GM23338 (cell line): Measurements from ENCODE around the gene AK4. TPM values are rescaled to one million over a fixed set of nuclear protein-coding genes. Genes with fewer than 3 reads are reported as not detected.

Experiments
- ATAC-seq: fragments of 200-7000 bp; cut with Tn5 transposase; 3 replicates; pipeline ENCODE4 v1.9.1; 2020
- DNase-seq: peaks from one replicate; pipeline ENCODE4 v3.0.0-alpha.2; 2015; ENCODE audit warnings: low spot score
- H2AFZ ChIP-seq: fragments of 200-600 bp; sonication (generic); 2 replicates; pipeline ENCODE4 v1.8.0; 2016; ENCODE audit warnings: antibody characterized with exemption, mild to moderate bottlenecking, moderate library complexity
- H3F3A ChIP-seq: fragments of 200-600 bp; sonication (generic); replicated peaks from 2 replicates; pipeline ENCODE4 v1.8.0; 2017; ENCODE audit warnings: antibody characterized with exemption, mixed run types, low read depth
- H3K27ac ChIP-seq: fragments of 200-600 bp; sonication (generic); 2 replicates; pipeline ENCODE4 v1.6.1; 2016; ENCODE audit warnings: low read depth
- H3K27me3 ChIP-seq: fragments of 200-600 bp; sonication (generic); 2 replicates; pipeline ENCODE4 v1.8.0; 2016; ENCODE audit warnings: mild to moderate bottlenecking, mixed run types, moderate library complexity; ENCODE audit not compliant: insufficient read depth
- H3K36me3 ChIP-seq: fragments of 200-600 bp; sonication (generic); 2 replicates; pipeline ENCODE4 v1.8.0; 2016; ENCODE audit warnings: mild to moderate bottlenecking; ENCODE audit not compliant: insufficient read depth
- H3K4me1 ChIP-seq: fragments of 200-600 bp; sonication (generic); 2 replicates; pipeline ENCODE4 v1.8.0; 2016; ENCODE audit warnings: mild to moderate bottlenecking, moderate library complexity; ENCODE audit not compliant: insufficient read depth
- H3K4me2 ChIP-seq: fragments of 200-600 bp; sonication (generic); 2 replicates; pipeline ENCODE4 v1.7.1; 2017; ENCODE audit warnings: mixed run types
- H3K4me3 ChIP-seq: fragments of 200-600 bp; sonication (generic); 2 replicates; pipeline ENCODE4 v1.6.1; 2016; ENCODE audit warnings: mixed run types
- H3K79me2 ChIP-seq: fragments of 200-600 bp; sonication (generic); replicated peaks from 2 replicates; pipeline ENCODE4 v1.8.0; 2017; ENCODE audit warnings: mild to moderate bottlenecking; ENCODE audit not compliant: insufficient read depth
- H3K9me2 ChIP-seq: fragments of 200-600 bp; sonication (generic); 2 replicates; pipeline ENCODE4 v1.8.0; 2017; ENCODE audit not compliant: insufficient read depth
- H4K20me1 ChIP-seq: fragments of 200-600 bp; sonication (generic); replicated peaks from 2 replicates; pipeline ENCODE4 v1.8.0; 2017; ENCODE audit warnings: mild to moderate bottlenecking; ENCODE audit not compliant: insufficient read depth
- H3K27ac Mint-ChIP-seq: 2 replicates; pipeline ENCODE4 v1.8.0; 2020; ENCODE audit warnings: inconsistent platforms, mild to moderate bottlenecking, moderate library complexity, mixed read lengths
- H3K27me3 Mint-ChIP-seq: 3 replicates; pipeline ENCODE4 v1.8.0; 2022; ENCODE audit warnings: low read depth, mild to moderate bottlenecking, moderate library complexity, mixed read lengths, inconsistent platforms; ENCODE audit not compliant: insufficient read depth, poor library complexity
- H3K36me3 Mint-ChIP-seq: 3 replicates; pipeline ENCODE4 v1.8.0; 2021; ENCODE audit warnings: low read depth, mild to moderate bottlenecking, inconsistent platforms, moderate library complexity, mixed read lengths
- H3K4me1 Mint-ChIP-seq: 3 replicates; pipeline ENCODE4 v1.8.0; 2020; ENCODE audit warnings: mild to moderate bottlenecking, inconsistent platforms, mixed read lengths
- H3K4me3 Mint-ChIP-seq: 3 replicates; pipeline ENCODE4 v1.8.0; 2021; ENCODE audit warnings: moderate library complexity, mild to moderate bottlenecking, inconsistent platforms, mixed read lengths
- H3K9me3 Mint-ChIP-seq: 3 replicates; pipeline ENCODE4 v1.8.0; 2020; ENCODE audit warnings: moderate library complexity, mild to moderate bottlenecking, inconsistent platforms, mixed read lengths
- NANOG ChIP-seq: IDR thresholded peaks from 2 replicates; pipeline ENCODE4 v1.6.1; 2016; ENCODE audit warnings: antibody characterized with exemption, borderline replicate concordance
- REST ChIP-seq: IDR thresholded peaks from one replicate; pipeline ENCODE4 v1.6.1; 2018; ENCODE audit warnings: antibody characterized with exemption; ENCODE audit not compliant: unreplicated experiment
- ZNF462 ChIP-seq: fragments of 250-450 bp; sonication (Bioruptor Pico); IDR thresholded peaks from 2 replicates; pipeline ENCODE4 v1.5.0; 2020; ENCODE audit warnings: mild to moderate bottlenecking, moderate library complexity
- polyA plus RNA-seq: library from polyadenylated mRNA; unstranded; fragments of >200 nt; fragmentation: Nextera tagmentation; extraction: Ambion mirVana; gene quantifications from 2 replicates; pipeline ENCODE4 v1.2.1, GENCODE V29; 2016
- total RNA-seq: library from RNA; depleted of rRNA; stranded (reverse); fragments of >200 nt; shearing (Covaris generic); gene quantifications from 2 replicates; pipeline ENCODE4 v1.2.3, GENCODE V29; 2014

AK4 gene
- total and polyA plus RNA-seq, 2 experiments from 2014 or later, result 123 to 127 TPM

GRCh38 chr1:65265296-65265650, 117.3 kb downstream of the AK4 start:
- Histone ChIP-seq H3K36me3 (no peaks in the 10 kb centered on the region), H3K9me2 (no peaks in the 10 kb centered on the region), H3K4me1 (peaks cover 20% of the 10 kb centered on the region), H4K20me1 (no peaks in the 10 kb centered on the region), H2AFZ (no peak overlapping the region), H3K79me2 (no peaks in the 10 kb centered on the region), H3K4me2 (peak overlapping the region; percentile 82), H3K27ac (no peak overlapping the region), H3F3A (no peaks in the 10 kb centered on the region), H3K4me3 (peak overlapping the region; percentile 65), H3K27me3 (peaks cover 24% of the 10 kb centered on the region)
- DNase-seq (no peak), ATAC-seq (peak; percentile 61)
- Mint-ChIP-seq H3K36me3 (no peaks in the 10 kb centered on the region), H3K9me3 (no peaks in the 10 kb centered on the region), H3K4me1 (peaks cover 29% of the 10 kb centered on the region), H3K4me3 (peak overlapping the region; percentile 85), H3K27me3 (peaks cover 5% of the 10 kb centered on the region), H3K27ac (no peak overlapping the region)
- TF ChIP-seq REST (no peak), NANOG (0 out of 2 replicates have a peak, but pooled peaks have one; percentile 25), ZNF462 (CRISPR knock-in tag) (no peak)
